Hindlimb muscle (tissue), 1 donor: Measurements from ENCODE around the gene HOXC5. TPM values are rescaled to one million over a fixed set of nuclear protein-coding genes. Genes with fewer than 3 reads are reported as not detected.

Source experiments
- DNase-seq: peaks from one replicate; pipeline ENCODE4 v3.0.0-alpha.2; 2013
- polyA plus RNA-seq: library from polyadenylated mRNA; unstranded; fragments of 120-200 nt; gene quantifications from one replicate; pipeline ENCODE4 v1.2.1, GENCODE V29; 2013; ENCODE audit not compliant: insufficient read length

The HOXC5 gene
- polyA plus RNA-seq, 1 donor = 1.8 TPM

DNA sequence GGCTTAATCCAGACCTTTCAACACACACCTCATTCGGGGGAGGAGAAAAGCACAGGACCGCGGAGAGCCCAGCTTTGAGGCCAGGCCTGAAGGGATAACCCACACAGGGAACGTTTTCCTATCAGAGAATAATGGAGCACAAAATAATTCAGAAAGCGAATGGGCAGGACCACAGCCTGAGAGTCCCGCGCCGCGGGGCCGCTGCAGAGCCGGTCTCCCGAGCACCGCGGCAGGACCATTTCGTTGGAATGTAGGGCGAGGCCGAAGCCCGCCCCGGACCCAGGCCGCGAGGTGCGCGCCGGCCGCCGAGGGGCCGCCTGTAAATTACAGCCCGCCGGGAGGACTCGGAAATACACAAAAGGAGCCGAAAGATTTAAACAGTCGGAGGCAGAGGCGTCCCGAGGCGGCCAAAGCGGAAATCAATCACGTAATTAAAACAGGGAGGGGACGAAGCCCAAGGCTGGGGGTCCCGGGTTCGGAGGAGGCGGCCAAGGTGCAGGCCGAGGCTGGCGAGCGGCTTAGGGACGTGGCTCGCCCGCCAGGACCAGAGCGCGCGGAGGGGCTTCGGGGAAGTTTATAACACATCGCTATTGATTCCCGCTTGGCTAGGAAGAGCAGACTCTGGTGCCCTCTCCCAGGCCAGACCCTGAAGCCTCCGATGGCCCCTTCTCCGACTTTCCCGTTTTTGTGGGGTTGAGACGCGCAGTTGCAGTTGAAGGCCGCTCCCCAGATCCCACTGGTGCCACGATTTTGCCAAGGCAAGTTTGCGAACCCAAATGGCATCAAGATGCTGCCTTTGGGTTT, 14.5 kb downstream of the HOXC5 start:
- no peak for DNase-seq

- DNase-seq = no peak
Observed at GRCh38 chr12:54047964-54048303, 15.1 kb downstream of the HOXC5 start.

DNA sequence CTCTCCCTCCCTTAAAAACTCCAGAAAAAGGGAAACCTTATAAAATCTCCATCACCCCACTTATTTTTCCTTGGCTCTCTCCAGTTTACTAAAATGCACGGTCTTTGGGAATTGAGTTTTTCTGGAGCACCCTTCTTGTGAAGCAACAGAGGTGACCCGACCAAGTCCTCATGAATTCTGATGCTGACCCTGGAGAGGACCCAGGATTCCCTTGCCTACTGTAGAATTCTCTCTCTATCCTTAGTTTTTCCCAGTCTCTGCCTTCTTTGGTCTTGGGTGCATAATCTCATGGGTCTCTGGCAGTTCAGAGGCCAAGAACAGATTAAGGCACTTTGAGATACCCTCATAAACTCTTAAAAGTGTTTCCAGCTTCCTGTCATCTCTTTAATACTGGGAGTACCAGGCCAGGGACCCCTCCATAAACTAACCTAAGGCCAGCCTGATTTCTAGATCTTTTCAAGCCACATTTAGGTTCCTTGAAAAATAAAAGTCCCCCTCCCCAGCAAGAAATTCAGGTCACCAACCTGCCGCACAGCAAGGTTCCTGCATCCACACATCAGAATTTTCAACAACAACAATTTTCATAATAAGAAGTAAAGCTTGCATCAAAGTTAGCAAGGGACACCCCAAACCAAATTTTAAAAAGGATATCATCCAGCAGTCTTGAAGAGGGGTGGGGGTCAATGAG, 15.7 kb downstream of the HOXC5 start:
- no peak for DNase-seq

DNA sequence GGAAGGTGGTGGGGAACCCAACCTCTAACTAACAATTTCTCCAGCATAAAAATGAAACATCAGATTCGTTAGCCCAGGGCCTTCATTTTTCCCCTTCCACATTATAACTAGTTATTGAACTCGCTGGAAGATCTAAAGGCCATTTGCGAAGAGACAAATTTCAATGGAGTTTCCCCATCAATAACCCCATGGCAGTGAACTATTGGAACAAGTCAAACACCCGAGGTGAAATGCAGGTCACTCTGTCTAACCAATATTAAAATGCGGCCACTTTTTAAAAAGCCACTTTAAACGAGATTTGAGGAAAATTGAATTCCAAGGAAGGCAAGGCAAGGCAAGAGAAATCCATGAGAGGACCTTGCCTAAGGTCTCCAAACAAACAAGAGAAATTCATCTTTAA, 16.3 kb downstream of the HOXC5 start:
- no peak for DNase-seq

DNA sequence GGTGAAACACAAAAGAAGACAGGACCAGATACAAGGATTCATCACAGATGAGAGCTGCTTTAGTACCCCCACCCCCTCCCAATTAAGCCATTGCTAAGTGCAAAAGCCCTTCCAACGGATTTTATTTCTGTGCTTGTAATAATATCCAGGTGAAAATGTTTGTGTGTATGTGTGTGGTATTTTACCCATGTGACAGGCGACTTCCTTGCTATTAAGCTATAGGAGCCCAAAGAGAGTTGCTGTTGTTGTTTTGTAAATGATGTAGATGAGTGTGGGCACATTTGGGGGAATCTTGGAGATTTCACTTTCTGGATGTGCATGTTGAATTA, 17.6 kb downstream of the HOXC5 start:
- DNase-seq = no peak

DNA sequence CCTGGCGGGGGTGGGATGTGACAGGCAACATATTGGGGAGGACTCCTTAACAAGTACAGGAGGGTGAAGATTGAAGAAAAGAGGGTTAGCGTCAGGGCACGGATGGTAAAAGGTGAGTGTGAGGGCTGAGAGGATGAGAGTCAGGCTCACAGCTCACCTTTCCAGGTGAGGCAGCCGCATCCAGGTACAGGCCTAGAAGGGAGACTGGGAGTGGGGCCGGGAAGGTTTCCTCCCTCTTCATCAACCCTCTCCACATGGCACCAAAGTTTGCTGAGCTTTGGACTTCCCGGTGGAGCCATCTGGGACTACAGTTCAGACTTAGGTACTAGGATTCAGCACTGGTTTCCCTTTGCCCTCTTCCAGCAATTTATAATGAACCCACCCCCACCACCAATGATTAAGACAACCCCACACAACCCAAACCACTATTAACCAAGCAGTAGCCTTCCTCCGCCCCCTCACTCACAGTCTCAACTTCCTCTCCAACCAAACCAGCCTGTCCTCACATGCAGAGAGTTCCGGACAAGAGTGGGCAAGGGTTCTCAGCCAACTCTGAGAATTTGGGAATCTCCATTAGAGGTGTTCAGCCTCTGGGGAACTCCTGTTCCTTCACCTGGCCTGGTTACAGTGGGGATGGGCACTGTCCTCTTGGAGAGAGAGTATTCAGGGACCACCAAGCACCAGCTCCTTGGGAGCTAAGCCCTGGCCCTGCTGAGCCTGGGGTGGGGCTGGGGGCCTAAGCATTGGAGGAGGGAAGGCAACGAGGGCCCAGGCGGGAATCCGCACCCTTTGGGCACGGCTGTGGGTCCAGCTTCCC, 18.4 kb downstream of the HOXC5 start:
- DNase-seq = no peak

DNA sequence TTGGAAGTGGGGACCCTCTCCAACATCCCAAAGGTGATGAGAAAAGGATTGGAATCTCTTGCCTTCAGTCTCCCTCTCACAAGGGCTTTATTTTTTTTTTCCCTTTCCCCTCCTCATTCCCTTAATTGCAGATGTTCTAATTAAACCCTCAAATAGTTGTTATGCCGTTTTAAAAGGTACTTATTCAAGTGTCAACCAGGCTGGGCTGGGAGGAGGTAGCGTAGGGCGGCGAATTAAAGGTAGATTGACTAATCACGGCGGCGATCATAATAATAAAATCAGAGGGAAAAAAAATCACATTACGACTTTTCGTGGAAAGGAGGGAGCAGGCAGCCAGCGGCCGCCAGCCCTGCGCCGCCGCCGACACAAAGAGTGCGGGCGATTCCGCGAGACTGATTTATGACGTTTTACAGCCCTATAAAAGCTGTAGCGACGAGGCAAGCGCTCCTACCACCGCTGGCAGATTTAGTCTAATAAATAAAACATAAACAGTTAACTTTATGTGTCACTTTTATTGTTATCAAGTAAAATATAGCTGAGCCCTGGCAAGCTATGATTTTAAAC, 19.1 kb downstream of the HOXC5 start:
- no peak for DNase-seq

GRCh38 chr12:54052438-54053002, 19.7 kb downstream of the HOXC5 start:
- no peak for DNase-seq

DNA sequence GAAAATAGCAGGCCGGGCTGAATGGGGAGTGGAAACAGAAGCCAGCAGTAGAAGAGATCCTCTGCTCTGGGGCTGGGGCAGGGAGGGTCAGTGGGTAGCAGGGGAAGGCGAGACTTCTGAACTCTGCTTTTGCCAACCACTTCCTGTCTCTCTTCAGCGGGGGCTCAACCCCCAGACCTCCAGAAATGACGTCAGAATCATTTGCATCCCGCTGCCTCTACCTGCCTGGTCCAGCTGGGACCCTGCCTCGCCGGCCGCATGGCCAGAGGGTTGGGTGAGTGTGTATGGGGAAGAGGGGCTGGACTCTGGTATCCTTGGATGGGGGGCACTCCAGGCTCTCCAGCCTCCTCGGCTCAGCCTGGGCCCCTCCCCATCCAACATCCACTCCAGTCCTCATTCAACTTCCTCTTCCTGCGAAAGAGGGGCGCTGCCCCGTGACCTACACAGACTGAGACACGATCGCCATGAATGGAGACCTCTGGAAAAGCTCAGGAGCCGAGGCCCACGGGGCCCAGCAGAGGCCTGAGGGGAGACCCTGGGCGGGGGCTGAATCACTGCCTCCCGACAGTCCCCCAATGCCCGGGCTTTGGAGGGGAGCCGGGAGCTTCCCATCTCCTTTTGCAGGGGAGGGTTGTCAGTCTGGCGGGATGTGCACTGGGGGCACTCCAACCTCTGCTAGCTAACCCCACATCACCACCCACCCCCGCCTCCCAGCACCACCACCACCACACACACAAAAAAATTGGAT, 20.3 kb downstream of the HOXC5 start:
- no peak for DNase-seq

GRCh38 chr12:54053751-54054741, 21.2 kb downstream of the HOXC5 start, which contains the start of gene HOXC4:
Gene HOXC4, plus strand, starts transcription at chr12:54053835. Its CDS starts 88 bp downstream, at chr12:54053923.
- no peak for DNase-seq

DNA sequence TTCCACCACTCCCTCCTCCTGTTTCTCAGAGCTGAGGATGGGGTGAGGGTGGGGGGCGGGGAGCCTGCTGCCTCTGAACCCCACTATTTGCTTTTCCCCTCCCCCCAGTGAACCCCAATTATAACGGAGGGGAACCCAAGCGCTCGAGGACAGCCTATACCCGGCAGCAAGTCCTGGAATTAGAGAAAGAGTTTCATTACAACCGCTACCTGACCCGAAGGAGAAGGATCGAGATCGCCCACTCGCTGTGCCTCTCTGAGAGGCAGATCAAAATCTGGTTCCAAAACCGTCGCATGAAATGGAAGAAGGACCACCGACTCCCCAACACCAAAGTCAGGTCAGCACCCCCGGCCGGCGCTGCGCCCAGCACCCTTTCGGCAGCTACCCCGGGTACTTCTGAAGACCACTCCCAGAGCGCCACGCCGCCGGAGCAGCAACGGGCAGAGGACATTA, 21.9 kb downstream of the HOXC5 start:
- DNase-seq = no peak

GRCh38 chr12:54055552-54055951, 22.7 kb downstream of the HOXC5 start:
- no peak for DNase-seq

DNA sequence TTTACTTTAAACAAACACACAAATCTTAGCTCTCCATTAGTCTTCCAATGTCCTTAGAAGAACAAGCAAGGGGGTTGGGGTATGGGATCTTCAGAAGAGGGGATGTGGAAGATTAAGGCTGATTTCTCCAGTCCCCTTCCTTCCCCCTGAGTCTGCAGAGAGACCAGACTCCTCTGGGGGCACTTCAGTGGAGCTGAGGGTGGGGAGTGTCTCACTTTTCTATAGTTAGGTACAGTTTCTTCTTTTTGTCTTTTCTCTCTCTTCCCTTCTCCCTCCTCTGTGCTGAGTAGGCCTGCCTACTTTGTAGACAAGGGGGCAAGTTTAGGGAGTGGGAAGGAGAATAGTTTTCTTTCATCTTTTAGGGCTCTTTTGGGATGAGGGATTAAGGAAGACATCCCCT, 23.3 kb downstream of the HOXC5 start:
- DNase-seq = no peak

DNA sequence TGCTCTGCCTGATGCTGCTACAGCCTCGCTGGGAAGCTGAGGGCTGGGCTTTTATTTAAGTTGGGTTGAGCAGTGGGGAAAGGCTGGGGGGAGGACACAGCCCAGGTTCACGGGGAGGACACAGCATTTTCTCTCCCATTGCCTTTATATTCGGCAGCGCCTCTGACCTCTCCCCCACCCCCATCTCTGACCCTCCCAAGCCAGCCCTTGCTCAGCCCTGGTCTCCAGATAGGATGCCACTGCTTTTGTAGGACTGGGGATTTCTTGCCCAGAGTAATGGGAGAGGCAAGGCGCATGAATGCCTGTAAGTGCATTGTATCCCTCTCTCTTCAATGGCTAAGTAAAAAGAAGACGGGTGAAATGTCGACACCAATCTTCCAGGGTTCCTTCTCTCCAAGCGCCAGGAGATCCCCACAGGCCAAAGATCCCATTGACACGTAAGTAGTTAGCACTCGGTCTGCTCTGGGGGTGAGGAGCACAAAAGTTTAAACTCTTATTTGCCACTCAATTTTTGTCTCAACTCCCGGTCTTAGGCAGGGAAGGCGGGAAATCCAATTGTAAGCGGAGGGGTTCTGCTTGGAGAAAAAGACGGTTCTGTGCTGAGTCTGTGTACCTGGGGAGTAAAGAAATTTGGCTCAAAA, 25.4 kb downstream of the HOXC5 start:
- DNase-seq = no peak

DNA sequence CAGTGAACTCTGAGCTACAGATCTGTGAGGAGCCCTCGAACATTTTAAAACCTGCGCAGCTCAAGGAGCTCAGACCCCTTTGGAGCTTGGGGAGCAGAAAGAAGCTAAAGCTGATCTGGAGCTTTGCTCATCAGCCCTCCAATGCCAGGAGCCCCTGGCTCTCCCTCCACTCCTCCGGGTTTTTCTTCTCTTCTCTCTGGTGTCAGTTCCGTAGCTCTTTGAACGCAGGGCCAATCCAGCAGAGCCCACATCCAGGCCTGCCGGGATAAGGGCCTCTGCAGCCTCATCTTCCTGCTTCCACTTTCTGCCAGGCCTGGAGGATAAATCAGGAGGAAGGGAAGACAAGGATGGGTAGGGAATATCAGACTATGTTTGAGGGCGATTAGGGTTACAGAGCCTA, 26.8 kb downstream of the HOXC5 start:
- no peak for DNase-seq

DNA sequence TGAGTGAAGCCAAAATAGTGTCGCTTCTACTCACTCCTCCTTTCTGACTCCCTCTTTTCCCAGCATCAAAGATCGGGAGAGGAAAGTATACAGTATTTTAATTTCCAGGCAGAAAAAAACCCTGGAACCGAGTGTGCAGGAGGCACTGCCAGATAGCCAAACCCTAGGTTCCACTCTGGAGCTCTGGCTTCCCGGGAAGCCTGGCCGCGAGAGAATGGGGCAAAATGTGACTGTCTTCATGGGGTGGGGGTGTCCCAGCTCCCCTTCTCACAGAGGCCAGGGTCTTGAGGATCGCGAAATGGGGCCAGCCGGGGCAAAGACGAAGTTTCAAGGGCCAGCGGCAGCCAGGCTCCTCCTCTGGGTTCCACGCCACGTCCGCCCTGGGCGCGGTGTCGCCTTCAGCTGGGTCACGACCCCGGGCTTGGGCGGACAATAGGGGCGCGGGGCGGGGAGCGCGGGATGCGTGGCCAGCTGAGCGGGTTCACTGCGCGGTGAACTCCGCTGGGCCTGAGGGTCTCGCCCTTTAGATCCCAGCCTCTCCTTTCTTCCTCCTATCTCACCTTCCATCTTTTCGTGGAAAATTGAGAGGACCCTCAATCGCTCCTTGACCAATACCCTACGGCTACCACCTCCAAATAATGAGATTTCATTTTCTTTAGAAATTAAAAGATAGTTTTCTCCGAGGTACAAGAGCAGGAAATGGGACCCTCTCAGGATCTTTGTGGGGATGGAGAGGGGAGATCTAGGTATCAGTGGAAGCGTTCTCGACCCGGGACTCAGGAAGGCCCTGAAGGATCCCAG, 27.5 kb downstream of the HOXC5 start:
- DNase-seq = no peak

DNA sequence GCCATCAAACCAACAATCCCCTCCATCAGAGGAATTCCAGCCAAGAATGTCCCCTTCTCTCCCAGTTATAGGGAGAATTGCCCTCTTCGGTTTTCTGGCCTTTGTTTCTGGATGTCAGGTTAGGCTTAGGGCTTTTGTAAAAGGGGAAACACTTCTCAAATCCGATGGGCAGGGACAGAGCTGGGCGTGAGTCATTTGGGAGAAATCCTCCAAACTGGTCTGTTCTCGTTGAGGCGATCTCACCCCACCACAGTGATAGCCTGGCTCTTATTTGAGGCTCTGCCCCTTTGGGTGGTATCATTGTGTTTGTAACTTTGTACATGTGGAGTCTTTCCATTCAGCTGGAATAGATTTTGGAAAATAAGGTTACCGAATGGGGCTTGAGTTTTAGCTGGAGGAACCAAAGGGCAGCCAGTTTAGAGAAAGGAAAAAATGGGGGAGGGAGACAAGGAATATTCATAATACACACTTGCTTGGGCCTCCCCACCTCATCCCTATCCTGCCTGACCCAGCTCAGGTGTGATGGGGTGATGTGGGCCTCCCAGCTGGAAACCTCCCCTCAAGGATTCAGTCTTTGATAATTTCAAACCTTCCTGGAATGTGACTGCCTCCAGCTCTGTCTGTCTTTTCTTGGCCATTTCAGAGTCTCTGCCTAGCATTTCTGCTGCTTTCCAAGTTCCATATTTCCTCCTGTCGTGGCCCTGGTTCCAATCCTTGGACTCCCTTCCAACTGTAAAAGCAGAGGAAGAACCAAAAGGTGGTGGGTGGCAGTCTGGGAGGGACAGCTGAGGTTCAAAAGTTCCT, 28.3 kb downstream of the HOXC5 start:
- no peak for DNase-seq

DNA sequence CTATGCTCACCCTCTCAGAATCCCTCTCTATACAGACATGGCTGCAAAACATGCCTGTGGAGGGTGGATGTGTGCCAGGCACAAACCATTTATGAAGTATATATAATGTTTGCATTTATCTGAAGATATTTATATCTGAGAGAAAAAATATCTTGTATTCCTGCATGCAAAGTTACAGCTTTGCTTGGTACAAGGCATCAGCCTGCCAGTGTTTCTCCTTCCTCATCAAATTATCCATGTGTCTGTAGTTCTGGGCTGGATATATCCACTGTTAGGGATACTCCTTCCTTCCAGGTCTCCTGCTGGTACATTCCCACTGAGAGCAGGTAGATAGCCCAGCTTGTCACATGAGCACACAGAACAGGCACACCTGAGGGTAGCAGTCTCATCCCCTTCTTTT, 32.8 kb downstream of the HOXC5 start:
- DNase-seq = no peak
